DOHH2 (cell line): ENCODE data around the gene MYO1D.

Source experiments
- CTCF ChIP-seq: fragments of 200-600 bp; sonication (generic); IDR thresholded peaks from one replicate; pipeline ENCODE4 v1.5.1; 2014; ENCODE audit warnings: antibody characterized with exemption, mild to moderate bottlenecking, low read depth, low read length; ENCODE audit not compliant: poor library complexity, severe bottlenecking
- EZH2phosphoT487 ChIP-seq: fragments of 200-600 bp; sonication (generic); IDR thresholded peaks from 2 replicates; pipeline ENCODE4 v1.6.1; 2017; ENCODE audit warnings: borderline replicate concordance, mild to moderate bottlenecking, antibody characterized with exemption, low read length, moderate library complexity, mixed read lengths

GRCh38 chr17:32508926-32509325 lies 368.0 kb downstream of the MYO1D start:
- TF ChIP-seq CTCF (no peak), EZH2phosphoT487 (no peak)
